Activated CD4-positive, CD25-positive, alpha-beta regulatory T cell treated with anti-CD3 and anti-CD28 coated beads, Interleukin-2, amount 50 U/mL, for 72 hours (primary cell): Measurements from ENCODE around the gene MUSK.
"Not testable (repeated sequence)": the region's sequence is repeated elsewhere in the genome, so short reads cannot be mapped to it uniquely, and the experiment has no call there.

ENCODE experiments used
- DNase-seq: peaks from one replicate; pipeline ENCODE4 v3.0.0; 2021

MUSK gene

DNA sequence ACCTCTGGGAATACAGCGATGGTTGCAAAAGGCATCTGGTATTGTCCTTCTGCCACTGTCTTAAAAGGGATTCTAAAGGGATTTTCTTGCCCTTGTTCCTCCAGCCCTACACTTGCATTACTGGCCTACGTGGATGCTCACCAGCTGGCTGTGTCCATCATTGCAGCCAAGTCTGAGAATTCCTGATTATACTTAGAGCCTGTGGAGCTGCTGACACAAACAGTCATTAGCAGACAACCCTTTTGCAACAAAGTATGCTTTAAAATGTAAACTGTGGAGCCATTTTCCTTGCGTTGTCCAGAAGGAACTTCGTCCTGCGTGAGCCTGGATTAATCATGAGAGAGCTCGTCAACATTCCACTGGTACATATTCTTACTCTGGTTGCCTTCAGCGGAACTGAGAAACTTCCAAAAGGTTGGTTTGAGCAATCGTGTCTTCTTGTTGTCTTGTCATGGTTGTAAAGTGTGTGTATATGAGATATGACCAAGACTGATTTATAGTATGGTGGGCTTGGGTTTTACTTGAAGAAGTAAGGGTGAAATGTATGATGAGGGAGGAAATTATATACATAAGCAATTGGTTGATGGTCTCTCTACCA is at the start of gene MUSK:
TSS of gene MUSK (plus strand) at position 222 of the 598 bp plus-strand sequence. CDS start at position 336, 114 bp downstream.
- DNase-seq: no peak

DNA sequence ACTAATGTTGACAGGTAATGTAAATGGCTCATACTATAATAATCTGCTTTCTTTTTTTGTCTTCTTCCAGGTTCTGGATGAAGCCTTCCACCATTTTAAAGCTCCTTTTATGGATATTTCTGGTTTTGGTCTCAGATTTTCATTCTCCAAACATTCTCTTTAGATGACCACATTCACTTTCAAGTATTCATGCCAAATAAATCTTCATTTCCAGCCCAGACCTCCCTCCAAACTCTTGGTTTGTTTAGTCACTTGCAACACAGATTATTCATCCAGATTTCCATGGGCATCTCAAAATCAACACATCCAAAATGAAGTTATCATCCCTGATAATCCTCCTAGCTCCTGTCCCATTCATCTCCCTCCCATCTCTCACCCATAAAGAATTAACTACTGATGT is 48.8 kb upstream of the MUSK start:
- no peak for DNase-seq

DNA sequence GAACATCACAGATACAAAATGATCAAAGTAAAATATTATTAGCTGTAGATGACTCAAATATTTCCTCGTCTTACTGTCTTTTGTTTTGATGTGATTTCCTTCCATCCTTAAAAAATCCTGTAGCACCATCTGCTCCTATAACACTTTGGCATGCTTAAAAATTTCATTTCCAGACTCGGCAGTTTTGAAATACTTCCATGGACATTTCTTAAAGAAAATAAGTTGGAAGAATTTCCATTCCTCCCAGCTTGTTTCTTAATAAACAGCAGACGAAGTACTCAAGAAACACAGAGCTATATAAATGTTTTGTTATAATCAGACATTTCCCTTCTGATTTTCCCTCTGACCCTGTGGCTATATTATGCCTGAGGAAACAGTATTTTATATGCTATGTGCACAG is 47.9 kb upstream of the MUSK start:
- DNase-seq: no peak

- DNase-seq: no peak
Measured at GRCh38 chr9:110622368-110622767, 46.2 kb upstream of the MUSK start.

DNA sequence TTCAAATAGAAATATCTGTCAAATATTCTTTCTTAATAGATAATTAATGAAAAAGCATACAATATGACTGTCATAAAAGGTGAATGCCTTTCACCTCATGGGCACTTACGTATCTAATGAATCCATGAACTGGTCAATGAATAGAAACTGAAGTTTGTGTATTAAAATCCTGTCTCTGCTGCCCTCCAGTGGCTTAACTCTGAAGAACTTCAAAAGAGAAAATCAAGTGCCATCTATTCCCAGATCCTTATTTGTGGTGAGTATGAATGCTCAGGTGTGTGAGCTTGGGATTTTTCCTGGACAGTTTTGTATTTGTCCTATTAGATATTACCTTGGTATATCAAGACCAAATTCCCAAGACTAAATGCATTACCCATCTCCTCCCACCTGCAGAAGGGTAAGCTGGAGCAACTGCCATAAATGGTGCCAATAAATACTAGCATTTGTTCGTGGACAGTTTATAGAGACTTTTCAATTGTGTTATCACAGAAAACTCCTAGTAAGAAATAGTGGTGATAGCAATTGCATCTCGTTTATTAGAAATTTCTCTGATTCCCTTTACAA is 45.0 kb upstream of the MUSK start:
- no peak for DNase-seq

GRCh38 chr9:110626101-110626829 is 42.3 kb upstream of the MUSK start:
- no peak for DNase-seq

- no peak for DNase-seq
Measured at GRCh38 chr9:110635589-110635988, 33.0 kb upstream of the MUSK start.

- no peak for DNase-seq
Measured at GRCh38 chr9:110638381-110638954, 30.1 kb upstream of the MUSK start.

DNA sequence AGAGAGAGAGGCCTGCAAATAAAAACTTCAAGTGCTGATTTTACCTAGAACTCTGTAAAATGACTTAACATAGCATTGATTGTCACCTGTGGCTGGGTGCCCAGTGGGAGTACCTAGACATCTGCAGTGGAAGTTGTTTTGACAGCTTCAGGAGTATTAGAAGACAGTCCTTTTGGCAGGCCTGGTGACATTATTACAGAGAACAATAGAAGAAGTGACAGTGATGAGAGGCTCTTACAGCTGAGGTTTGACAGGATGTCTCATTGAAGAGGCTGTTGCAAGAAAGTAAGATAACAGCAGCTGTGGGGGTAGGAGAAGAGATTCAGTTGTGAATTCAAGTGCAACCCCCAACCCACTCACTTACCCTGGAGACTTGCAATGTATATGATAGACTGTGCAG is 27.9 kb upstream of the MUSK start:
- no peak for DNase-seq

- DNase-seq: no peak
Measured at GRCh38 chr9:110641293-110641692, 27.3 kb upstream of the MUSK start.

DNA sequence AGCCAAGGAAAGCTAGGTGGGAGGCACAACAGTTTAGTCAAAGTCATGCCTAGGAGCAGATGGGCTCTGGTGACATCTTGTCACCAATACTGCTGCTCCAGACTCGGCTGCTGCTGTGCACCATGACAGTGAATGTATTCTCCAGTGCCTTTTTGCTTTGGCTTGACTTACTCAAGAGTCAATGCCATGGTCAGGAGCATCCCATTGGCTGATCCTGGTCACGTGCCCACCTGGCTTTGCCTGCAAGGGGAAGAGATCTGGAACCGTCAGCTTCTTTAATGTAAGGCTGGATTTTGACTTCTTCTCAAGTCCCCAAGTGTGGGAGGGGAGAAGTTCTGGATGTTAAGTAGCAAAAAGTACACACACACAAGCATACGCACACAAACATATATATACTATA is 19.9 kb upstream of the MUSK start:
- no peak for DNase-seq

GRCh38 chr9:110650261-110650660 is 18.3 kb upstream of the MUSK start:
- no peak for DNase-seq

DNA sequence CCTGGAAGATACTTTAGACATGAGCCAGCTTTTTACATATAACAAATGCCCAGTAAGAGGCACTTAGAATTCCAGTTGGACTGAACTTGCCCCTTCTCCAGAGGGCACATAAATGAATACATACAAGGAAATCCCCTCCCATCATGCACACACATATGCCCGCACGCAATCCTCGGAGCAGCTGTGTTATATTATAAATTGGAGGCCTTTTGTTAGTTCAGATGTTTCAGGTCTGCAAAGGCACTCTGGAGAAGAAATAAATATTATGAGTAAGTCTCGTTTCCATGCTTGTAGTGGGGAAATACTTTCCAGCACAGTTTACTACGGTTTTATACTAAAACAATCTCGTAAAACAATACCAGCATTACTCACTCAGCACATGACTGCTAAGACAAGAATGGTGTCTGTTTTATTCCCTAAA is 17.6 kb upstream of the MUSK start:
- DNase-seq: no peak

DNA sequence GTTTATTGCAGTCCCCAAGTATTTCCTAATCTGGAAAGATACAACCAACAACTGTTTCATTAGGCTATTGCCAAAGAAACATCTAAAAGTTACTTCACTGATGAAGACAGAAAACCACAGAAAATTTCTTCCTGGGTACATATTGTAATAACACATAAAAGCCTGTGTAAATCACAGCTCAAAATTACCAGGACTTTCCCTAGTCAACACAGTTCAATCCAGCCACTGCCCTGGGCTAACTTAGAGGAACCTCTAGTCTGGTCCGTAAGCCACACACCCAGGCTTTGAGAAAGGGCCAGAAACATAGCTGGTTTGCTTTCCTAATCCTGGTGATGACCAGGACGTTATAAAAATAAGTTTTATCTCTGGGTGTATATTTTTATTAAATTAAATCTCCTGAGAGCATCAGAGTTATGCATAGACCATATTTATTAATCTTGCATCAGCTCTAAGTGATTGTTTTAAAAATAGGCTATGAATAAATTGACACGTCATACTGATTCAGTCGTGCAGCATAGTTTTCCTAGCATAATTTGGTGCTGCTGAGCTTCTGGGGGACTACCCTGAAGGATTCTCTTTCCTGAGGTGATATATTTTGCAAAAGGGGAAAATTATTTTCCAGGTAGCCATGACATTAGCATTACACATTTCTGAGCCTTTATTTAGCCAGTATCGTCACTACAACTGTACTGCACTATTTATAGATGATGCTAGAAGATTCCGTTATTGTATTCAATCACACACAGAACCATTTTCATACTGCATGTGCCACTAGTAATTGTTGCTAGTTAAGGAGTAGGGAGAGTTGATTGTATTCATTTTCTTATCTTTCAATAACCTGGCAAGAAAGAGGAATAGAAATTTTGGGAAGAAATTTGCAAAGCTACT is 12.6 kb upstream of the MUSK start:
- no peak for DNase-seq

DNA sequence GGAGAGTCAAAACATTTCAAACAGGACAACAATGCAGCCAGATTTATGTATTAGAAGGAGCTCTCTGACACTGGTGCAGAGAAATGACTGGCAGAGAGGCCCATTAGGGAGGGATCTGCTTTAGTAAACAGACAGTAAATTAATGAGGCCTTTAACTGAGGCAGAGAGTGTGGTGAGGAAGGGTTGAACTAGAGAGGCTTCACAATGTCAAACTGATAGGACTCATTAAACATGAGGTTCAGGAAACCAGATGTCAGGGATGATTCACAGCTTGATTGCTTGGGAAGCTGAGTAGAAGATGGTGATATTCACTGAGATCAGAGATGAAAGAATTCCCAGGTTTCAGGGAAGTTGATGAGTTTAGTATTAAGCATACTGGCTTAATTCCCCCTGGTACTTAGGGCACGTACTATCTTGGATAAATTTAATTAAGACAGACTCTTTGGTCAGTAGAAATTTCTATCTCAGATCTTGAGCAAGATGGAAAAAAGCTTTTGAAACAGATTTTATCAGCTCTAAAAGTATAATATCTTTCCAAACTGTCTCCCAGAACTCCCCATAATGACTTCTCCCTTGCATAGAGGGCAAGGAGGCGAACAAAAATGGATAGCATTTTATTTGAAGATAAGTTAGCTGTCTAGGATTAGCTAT is 8.6 kb upstream of the MUSK start:
- DNase-seq: no peak

- no peak for DNase-seq
Measured at GRCh38 chr9:110669433-110669832, 842 bp downstream of the MUSK start.

GRCh38 chr9:110671849-110672248 is 3.3 kb downstream of the MUSK start:
- DNase-seq: no peak

GRCh38 chr9:110672873-110673510 is 4.4 kb downstream of the MUSK start:
- no peak for DNase-seq

DNA sequence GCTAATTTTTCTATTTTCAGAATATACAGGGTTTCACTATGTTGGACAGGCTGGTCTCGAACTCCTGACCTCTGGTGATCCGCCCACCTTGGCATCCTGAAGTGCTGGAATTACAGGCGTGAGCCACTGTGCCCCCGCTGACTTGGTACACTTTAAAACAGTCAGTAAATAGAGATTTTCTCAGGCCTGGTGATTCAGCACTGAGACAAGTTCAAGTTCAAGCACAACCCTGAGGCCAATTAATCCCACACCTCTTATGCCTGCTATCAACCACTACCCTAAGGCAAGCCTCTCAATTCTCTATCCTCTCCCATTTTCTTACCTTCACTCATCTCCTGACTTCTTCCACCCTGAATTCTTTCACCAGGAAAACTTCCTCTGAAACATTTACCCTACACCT is 18.9 kb downstream of the MUSK start:
- no peak for DNase-seq

DNA sequence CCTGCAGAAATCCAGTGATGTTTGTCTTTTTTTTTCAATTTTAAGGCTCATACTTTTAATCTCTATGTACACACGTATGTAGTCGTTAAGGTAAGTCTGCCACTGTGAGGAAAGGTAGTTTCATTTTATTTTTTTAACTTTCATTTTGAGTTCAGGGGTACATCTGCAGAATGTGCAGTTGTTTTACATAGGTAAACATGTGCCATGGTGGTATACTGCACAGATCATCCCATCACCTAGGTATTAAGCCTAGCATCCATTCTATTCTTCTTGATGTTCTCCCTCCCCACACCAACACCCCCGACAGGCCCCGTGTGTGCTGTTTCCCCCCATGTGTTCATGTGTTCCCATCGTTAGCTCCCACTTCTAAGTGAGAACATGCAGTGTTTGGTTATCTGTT is 19.7 kb downstream of the MUSK start:
- DNase-seq: no peak

GRCh38 chr9:110691002-110691549 is 22.5 kb downstream of the MUSK start:
- no peak for DNase-seq

GRCh38 chr9:110695846-110696245 is 27.3 kb downstream of the MUSK start:
- DNase-seq: not testable (repeated sequence)
